Stimulated activated CD4-positive, alpha-beta T cell treated with anti-CD3 and anti-CD28 coated beads, TNF-alpha, amount 100 ng/mL, for 1 hour (primary cell): Measurements from ENCODE around the gene FARP1.
"Not testable (repeated sequence)": the region's sequence is repeated elsewhere in the genome, so short reads cannot be mapped to it uniquely, and the experiment has no call there.

Experiments
- DNase-seq, 3 donors: peaks; one replicate each; pipeline ENCODE4 v3.0.0-alpha.2; 2020; ENCODE audit warnings: low read depth in 3 of 3, low spot score in 1 of 3

Gene FARP1

GRCh38 chr13:98224557-98224956 is 81.7 kb downstream of the FARP1 start:
- no peak for DNase-seq

GRCh38 chr13:98225036-98225940 is 82.4 kb downstream of the FARP1 start:
- no peak for DNase-seq

GRCh38 chr13:98226496-98226895 is 83.6 kb downstream of the FARP1 start:
- no peak for DNase-seq

GRCh38 chr13:98228661-98229341 is 85.9 kb downstream of the FARP1 start:
- DNase-seq, result no peak

- not testable (repeated sequence) for DNase-seq
Measured at GRCh38 chr13:98230762-98231161, 87.9 kb downstream of the FARP1 start.

GRCh38 chr13:98232456-98232855 is 89.6 kb downstream of the FARP1 start:
- DNase-seq, result no peak

- DNase-seq, result no peak
Measured at GRCh38 chr13:98233127-98233526, 90.2 kb downstream of the FARP1 start.

- DNase-seq, result no peak
Measured at GRCh38 chr13:98234348-98234747, 91.5 kb downstream of the FARP1 start.

GRCh38 chr13:98236197-98236596 is 93.3 kb downstream of the FARP1 start:
- DNase-seq, result no peak

- DNase-seq, result no peak
Measured at GRCh38 chr13:98237331-98237730, 94.4 kb downstream of the FARP1 start.

- no peak for DNase-seq
Measured at GRCh38 chr13:98239162-98240076, 96.5 kb downstream of the FARP1 start.

GRCh38 chr13:98240135-98240534 is 97.2 kb downstream of the FARP1 start:
- no peak for DNase-seq

- no peak for DNase-seq
Measured at GRCh38 chr13:98240974-98241373, 98.1 kb downstream of the FARP1 start.

GRCh38 chr13:98241976-98242375 is 99.1 kb downstream of the FARP1 start:
- DNase-seq, result no peak

GRCh38 chr13:98242403-98242802 is 99.5 kb downstream of the FARP1 start:
- no peak for DNase-seq

- no peak for DNase-seq
Measured at GRCh38 chr13:98243929-98244272, 101.0 kb downstream of the FARP1 start.

- DNase-seq, result no peak
Measured at GRCh38 chr13:98246538-98247172, 103.8 kb downstream of the FARP1 start.

- DNase-seq, result no peak
Measured at GRCh38 chr13:98251708-98252107, 108.8 kb downstream of the FARP1 start.

- no peak for DNase-seq
Measured at GRCh38 chr13:98252931-98253470, 110.1 kb downstream of the FARP1 start.

GRCh38 chr13:98253526-98253925 is 110.6 kb downstream of the FARP1 start:
- DNase-seq, result no peak

GRCh38 chr13:98254513-98254912 is 111.6 kb downstream of the FARP1 start:
- no peak for DNase-seq
